Right ventricle myocardium superior (tissue), 1 donor: Measurements from ENCODE around the gene CRTC3. TPM values are rescaled to one million over a fixed set of nuclear protein-coding genes. Genes with fewer than 3 reads are reported as not detected.

Source experiments
- ATAC-seq: fragments of 200-7000 bp; cut with Tn5 transposase; one replicate; pipeline ENCODE4 v1.9.1; 2020; ENCODE audit warnings: mild to moderate bottlenecking; ENCODE audit not compliant: poor library complexity
- DNase-seq: peaks from one replicate; pipeline ENCODE4 v3.0.0-alpha.2; 2020
- intact Hi-C: fragments of 100-400 bp; cut with DNase I; formaldehyde crosslinking; loops from one replicate; pipeline ENCODE4 v1.11.2; 2022
- total RNA-seq: library from RNA; stranded (reverse); fragmentation: NEBNext Ultra II Directional; extraction: Animal tissue kit (Norgen Biotek cat#: 25700); gene quantifications from one replicate; pipeline ENCODE4 v1.2.1, GENCODE V29; 2021
- donor health status: DM: no; HTN: yes; CAD: no; lungs with severe emphysema.

CRTC3 gene
- total RNA-seq, 1 donor from 2014 or later, result 27.2 TPM

DNA sequence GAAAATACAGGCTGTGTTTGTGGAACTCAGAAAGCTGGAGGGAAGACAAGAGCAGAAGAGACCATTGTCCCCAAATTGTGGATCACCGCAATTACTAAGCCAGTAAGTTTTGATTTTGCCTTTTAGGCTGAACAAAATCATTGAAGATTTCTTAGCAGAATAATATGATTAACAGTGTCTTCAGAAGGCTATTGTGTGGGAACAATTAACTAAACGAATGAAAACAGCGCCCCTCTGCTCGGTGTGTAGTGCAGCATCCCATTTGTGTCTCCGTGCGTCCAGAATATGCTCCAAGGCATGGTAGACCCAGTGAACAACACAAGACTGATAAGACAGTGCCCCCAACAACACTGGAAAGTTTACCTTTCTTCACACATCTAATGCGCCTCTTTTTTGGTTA lies 71.2 kb downstream of the CRTC3 start:
- DNase-seq, result no peak
- ATAC-seq, result no peak
- intact Hi-C loops, result no loop called here

GRCh38 chr15:90603893-90604292 lies 74.2 kb downstream of the CRTC3 start:
- ATAC-seq (no peak), DNase-seq (peak; percentile 67)

GRCh38 chr15:90606641-90607040 lies 76.9 kb downstream of the CRTC3 start:
- intact Hi-C loops, result no loop called here
- ATAC-seq (no peak), DNase-seq (no peak)

More at GRCh38 chr15:90603893-90604292, 74.2 kb downstream of the CRTC3 start:
- intact Hi-C loops, result no loop called here

DNA sequence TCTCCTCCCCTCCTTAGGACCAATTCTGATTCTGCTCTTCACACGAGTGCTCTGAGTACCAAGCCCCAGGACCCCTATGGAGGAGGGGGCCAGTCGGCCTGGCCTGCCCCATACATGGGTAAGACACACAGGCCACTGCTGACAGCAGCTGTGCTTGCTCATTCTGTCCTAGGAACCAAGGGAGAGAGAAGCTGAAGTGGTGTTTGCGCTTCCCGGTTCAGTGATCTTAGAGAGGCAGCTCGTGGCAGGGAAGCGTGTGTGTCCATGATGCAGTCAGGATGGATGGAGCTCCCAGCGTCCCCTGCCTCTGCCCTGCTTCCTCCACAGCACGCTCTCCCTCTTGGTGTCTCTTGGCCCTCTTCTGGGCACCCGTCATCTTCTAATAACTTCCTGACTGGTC lies 77.6 kb downstream of the CRTC3 start:
- intact Hi-C loops, result no loop called here
- no peak for DNase-seq
- ATAC-seq, result no peak

DNA sequence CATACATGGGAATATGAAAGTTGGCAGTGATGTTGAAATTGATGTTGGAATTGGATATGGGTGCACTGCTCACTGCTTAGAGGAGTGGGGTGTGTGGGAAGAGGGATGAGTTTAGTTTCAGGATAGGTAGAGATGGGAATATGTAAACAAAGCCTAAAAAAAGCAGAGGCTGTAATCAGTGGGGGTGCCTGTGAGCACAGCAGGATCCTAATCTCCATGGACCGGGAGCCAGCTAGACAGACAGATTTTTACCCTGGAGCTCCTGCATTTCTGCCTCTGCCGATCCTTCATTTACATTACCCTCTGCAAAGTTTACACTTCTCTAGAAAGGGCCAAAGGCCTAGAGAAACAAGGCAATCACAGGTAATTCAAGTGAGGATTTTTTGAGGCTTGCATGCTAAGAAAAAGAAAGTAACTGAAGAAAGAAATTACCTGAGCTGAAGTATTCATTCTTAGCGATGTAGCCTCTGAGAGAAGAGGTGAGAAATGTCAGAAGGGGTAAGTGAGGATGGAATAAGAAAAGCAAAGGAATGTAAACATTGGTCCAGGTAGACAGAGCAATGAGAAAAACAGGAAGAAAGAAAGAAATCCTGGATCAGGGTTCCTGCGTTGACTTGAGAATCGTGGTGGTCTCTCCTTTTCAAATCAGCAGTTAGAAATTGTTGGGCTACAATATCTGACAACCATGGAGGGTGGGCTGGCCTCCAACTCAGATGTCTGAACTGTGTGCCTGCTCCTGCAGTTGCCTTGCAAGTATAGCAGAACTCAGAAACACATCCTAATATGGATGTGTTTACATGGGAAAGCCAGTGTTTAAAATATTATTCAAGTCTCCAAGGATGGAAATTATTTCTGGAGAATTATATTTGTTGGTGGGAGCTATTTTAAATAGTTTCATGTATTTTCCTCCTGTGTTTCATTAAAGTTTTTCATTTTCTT lies 79.8 kb downstream of the CRTC3 start:
- ATAC-seq, result no peak

GRCh38 chr15:90610190-90610589 lies 80.5 kb downstream of the CRTC3 start:
- DNase-seq (no peak), ATAC-seq (no peak)
- intact Hi-C loops, result loop anchor here (10.0 kb wide), 1 partner anchor 295 kb away; no protein-coding TSS in a partner anchor

More for the DNA sequence above, 79.8 kb downstream of the CRTC3 start:
- intact Hi-C loops, result loop anchor here (10.0 kb wide), 1 partner anchor 295 kb away; no protein-coding TSS in a partner anchor
- no peak for DNase-seq

DNA sequence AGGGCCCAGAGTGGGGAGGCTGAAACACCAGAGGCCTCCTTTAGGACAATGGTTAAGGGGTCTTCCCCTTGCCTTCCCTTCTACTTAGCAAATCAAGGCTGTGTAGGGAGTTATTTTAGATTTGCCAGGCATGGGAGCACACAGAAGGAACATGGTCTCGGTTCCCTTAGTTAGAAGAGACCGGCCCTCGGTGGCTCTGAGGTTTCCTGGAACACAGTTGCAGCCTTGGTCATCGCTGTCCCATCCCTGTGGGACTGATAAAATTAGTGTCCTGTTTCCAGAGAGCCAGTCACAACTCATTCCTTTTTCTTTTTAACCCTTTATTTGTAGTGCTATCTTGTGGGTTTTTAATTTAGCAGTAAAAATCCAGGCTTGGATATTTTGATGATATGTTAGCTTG lies 81.4 kb downstream of the CRTC3 start:
- no peak for DNase-seq
- peak; percentile 47 for ATAC-seq
- intact Hi-C loops, result loop anchor here (10.0 kb wide), 1 partner anchor 296 kb away; no protein-coding TSS in a partner anchor

- DNase-seq, result no peak
- intact Hi-C loops, result loop anchor here (10.0 kb wide), 1 partner anchor 302 kb away; no protein-coding TSS in a partner anchor
- no peak for ATAC-seq
Measured at GRCh38 chr15:90617171-90617570, 87.4 kb downstream of the CRTC3 start.

DNA sequence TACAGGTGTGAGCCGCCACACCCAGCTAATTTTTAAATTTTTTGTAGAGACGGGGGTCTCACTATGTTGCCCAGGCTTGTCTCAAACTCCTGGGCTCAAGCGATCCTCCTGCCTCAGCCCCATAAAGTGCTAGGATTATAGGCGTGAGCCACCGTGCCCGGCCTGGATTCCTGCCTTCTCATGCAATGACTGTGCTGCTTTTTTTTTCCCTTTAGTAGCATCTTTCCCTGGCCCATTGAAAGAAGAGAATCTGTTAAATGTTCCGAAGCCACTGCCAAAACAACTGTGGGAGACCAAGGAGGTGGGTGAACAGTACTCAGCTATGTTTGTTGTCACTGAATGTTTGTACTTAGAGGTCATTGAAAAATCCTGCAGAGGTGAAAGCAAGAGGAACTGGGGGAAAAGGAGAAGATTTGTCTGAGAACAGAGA lies 88.0 kb downstream of the CRTC3 start:
- intact Hi-C loops, result loop anchor here (10.0 kb wide), 1 partner anchor 303 kb away; no protein-coding TSS in a partner anchor
- ATAC-seq, result no peak

DNA sequence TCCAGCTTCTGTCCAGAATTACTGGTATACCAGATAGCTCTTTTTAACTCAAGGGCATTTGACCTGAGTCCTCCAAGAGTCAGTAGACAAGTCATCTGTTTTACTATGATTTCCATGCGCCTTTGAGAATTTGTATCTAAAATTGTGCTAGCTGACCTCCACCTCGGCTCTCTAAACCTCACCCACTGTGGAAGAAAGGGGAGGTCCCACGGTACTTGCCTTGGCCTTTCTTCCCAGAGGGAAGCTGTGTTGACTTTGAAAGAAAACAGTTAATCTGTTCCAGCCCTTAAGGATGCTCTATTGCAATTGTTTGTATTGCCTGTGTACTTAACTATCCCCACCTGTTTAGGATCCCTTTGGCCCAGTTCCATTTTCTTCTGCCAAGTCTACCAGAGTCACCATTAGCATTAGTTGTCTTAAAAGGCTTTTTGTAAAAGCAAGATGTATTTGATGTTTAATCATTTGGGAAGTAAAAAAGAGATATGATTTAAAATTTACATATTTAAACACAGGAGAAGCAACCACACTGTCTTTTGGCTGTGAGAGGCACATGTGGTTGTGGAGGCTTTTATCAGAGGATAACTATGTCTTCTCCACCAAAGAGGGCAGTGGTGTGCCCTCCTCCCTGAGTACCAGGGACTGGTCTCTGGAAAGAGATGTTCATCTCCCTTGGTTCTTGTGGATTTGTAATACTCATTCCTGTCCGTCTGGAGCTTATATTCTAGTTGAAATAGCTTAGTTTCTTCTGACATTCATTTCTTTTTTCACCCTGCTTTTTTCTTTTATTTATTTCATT lies 88.8 kb downstream of the CRTC3 start:
- no peak for DNase-seq

More for the DNA sequence above, 88.0 kb downstream of the CRTC3 start:
- DNase-seq, result no peak

GRCh38 chr15:90619468-90619867 lies 89.7 kb downstream of the CRTC3 start:
- intact Hi-C loops, result loop anchor here (10.0 kb wide), 1 partner anchor 305 kb away; no protein-coding TSS in a partner anchor
- ATAC-seq (no peak), DNase-seq (no peak)

More for the DNA sequence above, 88.8 kb downstream of the CRTC3 start:
- peak; percentile 26 for ATAC-seq
- intact Hi-C loops, result loop anchor here (10.0 kb wide), 1 partner anchor 304 kb away; no protein-coding TSS in a partner anchor

DNA sequence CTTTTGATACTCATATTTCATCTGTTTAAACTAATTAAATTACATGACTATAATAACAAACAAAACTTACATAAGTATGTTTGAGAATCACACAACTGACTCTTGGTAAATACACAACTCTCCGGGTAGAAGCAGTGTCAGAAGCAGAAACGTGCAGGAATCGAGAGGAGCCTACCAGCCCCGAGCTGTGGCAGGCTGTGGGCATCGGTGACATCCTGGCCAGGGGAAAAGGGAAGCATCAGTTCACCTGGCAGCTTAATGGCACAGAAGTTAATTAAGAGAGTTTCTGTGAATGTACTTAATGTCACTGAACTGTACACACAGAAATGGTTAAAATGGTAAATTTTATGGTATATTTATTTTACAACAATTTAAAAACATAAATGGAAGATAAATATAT lies 90.2 kb downstream of the CRTC3 start:
- ATAC-seq (no peak), DNase-seq (no peak)
- intact Hi-C loops, result loop anchor here (10.0 kb wide), 1 partner anchor 305 kb away; no protein-coding TSS in a partner anchor

DNA sequence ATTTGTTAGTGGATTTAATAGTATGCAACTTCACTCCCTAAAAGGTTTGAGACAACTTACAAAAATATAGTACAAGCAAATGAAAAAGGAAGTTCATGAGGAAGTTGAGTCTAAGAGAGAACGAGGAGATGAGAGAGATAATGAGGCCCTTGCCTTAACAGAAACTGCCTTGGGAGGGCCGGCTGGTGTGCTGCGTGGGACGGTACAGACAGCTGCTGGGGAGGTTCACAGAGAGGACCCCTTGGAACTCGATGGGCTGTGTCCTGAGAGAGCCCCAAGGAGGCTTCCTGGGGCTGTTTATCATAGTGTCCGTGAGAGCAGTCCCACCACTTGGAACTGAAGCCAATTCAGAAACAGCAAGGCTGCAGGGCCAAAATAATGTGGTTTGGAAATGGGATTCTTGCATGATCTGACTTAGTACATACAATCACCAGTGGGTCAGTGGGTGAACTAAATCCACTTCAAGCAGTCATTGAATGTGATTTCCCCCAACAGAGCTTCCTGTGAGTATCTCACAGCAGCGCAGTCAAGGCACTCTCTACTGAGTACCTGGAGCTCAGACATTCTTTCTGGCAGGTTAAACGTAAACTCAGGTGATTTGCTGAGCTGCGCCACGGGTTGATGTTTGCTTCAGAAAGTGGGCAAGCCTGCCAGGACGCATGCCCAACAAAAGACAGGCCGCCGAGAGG lies 90.8 kb downstream of the CRTC3 start:
- intact Hi-C loops, result no loop called here
- no peak for ATAC-seq
- DNase-seq, result no peak

DNA sequence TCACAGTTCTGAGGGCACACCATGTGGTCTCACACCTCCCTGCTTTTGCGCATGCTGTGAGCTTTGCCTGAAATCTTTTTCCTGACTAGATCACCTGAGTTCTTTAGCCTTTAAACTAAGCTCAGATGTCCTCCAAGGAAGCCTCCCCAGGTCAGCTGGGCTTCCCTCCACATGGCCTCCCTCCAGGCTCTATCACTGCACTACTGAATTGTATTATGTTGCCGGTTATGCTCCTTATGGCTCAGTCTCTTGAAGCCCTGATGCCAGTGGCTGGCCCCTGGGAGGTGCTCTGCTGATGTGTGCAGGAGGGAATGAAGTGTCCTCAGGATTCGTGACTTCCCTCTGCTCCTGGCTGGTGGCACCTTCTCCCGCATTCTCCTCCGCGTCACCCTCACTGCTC lies 94.1 kb downstream of the CRTC3 start:
- DNase-seq (no peak), ATAC-seq (peak; percentile 55)
- intact Hi-C loops, result no loop called here

DNA sequence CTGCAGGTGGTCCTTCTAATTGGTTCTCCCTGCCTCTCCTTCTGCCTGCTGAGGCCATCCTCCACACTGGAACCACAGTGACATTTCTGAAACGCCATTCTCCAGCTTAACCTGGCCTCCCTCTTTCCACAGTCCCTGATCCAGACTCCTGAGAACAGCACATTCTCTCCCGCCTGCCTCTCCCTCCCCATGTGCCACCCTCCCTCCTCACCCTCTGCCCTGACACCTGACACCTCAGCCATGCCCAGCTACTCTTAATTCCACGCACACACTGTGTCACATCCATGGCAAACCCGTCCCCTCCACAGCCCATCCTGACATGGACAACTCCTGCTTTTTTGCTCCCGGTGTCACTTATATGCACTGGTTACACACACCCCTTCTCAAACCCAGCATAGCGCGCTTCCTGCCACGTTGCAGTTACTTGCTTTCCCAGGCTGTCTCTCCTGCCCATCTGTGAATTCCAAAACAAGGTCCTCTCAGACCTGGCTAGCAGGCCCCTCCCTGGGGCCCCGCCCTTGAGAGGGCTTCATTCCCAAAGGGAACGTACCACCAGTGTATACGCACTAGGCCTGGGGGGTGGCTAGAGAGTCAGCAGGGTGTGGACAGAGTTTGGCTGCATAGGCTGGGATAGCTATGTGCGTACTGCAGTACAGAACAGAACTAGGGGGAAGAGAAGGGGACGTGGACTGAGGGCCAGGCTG lies 94.7 kb downstream of the CRTC3 start:
- intact Hi-C loops, result no loop called here
- ATAC-seq, result peak; percentile 58
- DNase-seq, result no peak

DNA sequence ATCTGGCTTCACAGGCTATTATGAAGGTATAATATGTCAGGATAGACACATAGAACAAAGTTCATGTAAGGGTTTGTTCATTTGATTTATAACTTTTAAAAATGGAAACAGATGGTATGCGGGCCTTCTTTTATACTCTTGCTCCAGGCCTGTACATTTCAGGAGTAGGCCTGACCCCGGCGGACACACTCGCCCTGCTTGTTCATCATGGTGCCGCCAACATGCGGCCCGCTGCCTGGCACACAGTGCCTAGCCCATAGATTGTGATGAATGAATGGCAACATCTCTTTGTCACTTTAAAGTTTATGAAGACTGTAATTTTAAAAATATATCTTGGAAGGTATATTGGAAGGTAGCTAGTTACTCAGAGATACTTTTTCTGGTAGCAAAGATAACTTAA lies 95.3 kb downstream of the CRTC3 start:
- no peak for ATAC-seq
- DNase-seq, result no peak
- intact Hi-C loops, result no loop called here

GRCh38 chr15:90629217-90629616 lies 99.5 kb downstream of the CRTC3 start:
- ATAC-seq (no peak), DNase-seq (no peak)
- intact Hi-C loops, result no loop called here

GRCh38 chr15:90633360-90633759 lies 103.6 kb downstream of the CRTC3 start:
- no peak for DNase-seq
- intact Hi-C loops, result no loop called here

More at GRCh38 chr15:90633360-90633759, 103.6 kb downstream of the CRTC3 start:
- no peak for ATAC-seq
